PC-3 (cell line): ENCODE data around the gene PMP22.

Source experiments
- EZH2 ChIP-seq: fragments of 300-600 bp; sonication (generic); IDR thresholded peaks from one replicate; pipeline ENCODE4 v1.6.1; 2017; ENCODE audit warnings: antibody characterized with exemption, mild to moderate bottlenecking, low read length; ENCODE audit not compliant: unreplicated experiment
- EZH2phosphoT487 ChIP-seq: fragments of 300-600 bp; sonication (generic); IDR thresholded peaks from 2 replicates; pipeline ENCODE4 v1.6.1; 2018; ENCODE audit warnings: mild to moderate bottlenecking, antibody characterized with exemption, low read length, borderline replicate concordance
- TF ChIP-seq, protein P1 (sequence below): fragments of 300-600 bp; sonication (generic); conservative IDR thresholded peaks from 2 replicates; pipeline ENCODE4 v1.5.1; 2017; ENCODE audit warnings: antibody characterized with exemption, low read depth, mild to moderate bottlenecking, low read length

DNA sequence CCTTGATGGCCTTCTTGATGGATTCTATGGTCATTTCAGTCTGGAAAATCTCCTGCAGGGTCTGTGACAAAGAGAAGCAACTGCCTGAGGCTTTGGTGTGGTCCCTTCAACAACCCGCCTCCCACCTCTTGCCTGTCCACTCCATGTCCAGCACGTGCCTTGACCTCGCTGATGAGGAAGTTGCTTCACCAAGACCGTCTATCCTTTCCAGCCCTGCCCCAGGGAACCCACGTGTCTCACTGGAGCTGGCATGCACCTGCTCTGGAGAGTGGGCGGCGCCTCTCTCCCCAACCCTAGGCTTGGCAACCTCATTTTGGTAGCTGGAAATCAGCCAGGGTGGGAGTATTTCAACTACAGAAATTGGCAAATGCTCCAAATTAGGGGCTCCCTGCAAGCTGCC is 43.6 kb upstream of the PMP22 start:
- TF ChIP-seq, protein P1, sequence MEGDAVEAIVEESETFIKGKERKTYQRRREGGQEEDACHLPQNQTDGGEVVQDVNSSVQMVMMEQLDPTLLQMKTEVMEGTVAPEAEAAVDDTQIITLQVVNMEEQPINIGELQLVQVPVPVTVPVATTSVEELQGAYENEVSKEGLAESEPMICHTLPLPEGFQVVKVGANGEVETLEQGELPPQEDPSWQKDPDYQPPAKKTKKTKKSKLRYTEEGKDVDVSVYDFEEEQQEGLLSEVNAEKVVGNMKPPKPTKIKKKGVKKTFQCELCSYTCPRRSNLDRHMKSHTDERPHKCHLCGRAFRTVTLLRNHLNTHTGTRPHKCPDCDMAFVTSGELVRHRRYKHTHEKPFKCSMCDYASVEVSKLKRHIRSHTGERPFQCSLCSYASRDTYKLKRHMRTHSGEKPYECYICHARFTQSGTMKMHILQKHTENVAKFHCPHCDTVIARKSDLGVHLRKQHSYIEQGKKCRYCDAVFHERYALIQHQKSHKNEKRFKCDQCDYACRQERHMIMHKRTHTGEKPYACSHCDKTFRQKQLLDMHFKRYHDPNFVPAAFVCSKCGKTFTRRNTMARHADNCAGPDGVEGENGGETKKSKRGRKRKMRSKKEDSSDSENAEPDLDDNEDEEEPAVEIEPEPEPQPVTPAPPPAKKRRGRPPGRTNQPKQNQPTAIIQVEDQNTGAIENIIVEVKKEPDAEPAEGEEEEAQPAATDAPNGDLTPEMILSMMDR = no peak
- TF ChIP-seq EZH2phosphoT487 (no peak), EZH2 (no peak)
